Esophagus muscularis mucosa (tissue), 4 donors: Measurements from ENCODE around the gene HYDIN.
"Not testable (repeated sequence)": the region's sequence is repeated elsewhere in the genome, so short reads cannot be mapped to it uniquely, and the experiment has no call there.

Source experiments
- CTCF ChIP-seq, 3 experiments: fragments of 200-600 bp in 2 of 3; fragments of 450-650 bp in 1 of 3; sonication (generic) in 2 of 3; IDR thresholded peaks; one replicate each; pipeline ENCODE4 v1.5.1; 2017 to 2019; ENCODE audit warnings: antibody characterized with exemption in 3 of 3, mild to moderate bottlenecking in 2 of 3, moderate library complexity in 1 of 3
- EP300 ChIP-seq: sonication (generic); formaldehyde crosslinking; IDR thresholded peaks from one replicate; pipeline ENCODE4 v1.6.1; 2017; ENCODE audit warnings: antibody characterized with exemption
- POLR2A ChIP-seq: fragments of 450-650 bp; IDR thresholded peaks from one replicate; pipeline ENCODE4 v1.6.1; 2017; ENCODE audit warnings: antibody characterized with exemption, moderate library complexity, mild to moderate bottlenecking, low read depth
- POLR2AphosphoS5 ChIP-seq, 2 donors: sonication (generic); formaldehyde crosslinking; IDR thresholded peaks; one replicate each; pipeline ENCODE4 v1.6.1; 2017; ENCODE audit warnings: antibody characterized with exemption in 2 of 2

- TF ChIP-seq CTCF (IDR thresholded peaks at IDR 0.05); POLR2AphosphoS5 (IDR thresholded peaks at IDR 0.05); POLR2A; EP300: not testable (repeated sequence)
Measured at GRCh38 chr16:71021961-71022537, 208.5 kb downstream of the HYDIN start.
